ENCODE results near the gene PI4KB. TPM values are rescaled to one million over a fixed set of nuclear protein-coding genes. Genes with fewer than 3 reads are reported as not detected.

Gene PI4KB
- total RNA-seq (2022; extraction: Qiagen RNA extraction): 21.3 to 29.4 TPM (median 28.8 TPM) in 5 replicates

GRCh38 chr1:151327223-151327902 is at the start of gene PI4KB:
PI4KB (minus strand) TSS chr1:151327416; CDS start chr1:151316481, 10,935 bp downstream.

GRCh38 chr1:151372058-151372934 is 45.1 kb upstream of the PI4KB start, which contains the start of gene SELENBP1:
SELENBP1 (minus strand) TSS chr1:151372705; CDS start chr1:151372641, 64 bp downstream.

GRCh38 chr1:151346769-151347522 is 19.7 kb upstream of the PI4KB start, which contains the start of gene RFX5:
RFX5 (minus strand) TSS chr1:151347252; CDS start chr1:151346320, 932 bp downstream.

GRCh38 chr1:151281969-151282882 is 45.0 kb downstream of the PI4KB start, which contains the start of gene ZNF687:
ZNF687 (plus strand) TSS chr1:151282299; CDS start chr1:151286292, 3,993 bp downstream.

GRCh38 chr1:151254217-151255213 is 72.7 kb downstream of the PI4KB start, which contains the start of gene PSMD4:
PSMD4 (plus strand) TSS chr1:151254734; CDS start chr1:151254783, 49 bp downstream.

Other genes starting within 250 kb of the PI4KB start
- 1.5 to 2.3 TPM (median 1.5 TPM) in 5 replicates for gene SEMA6C, start 180.8 kb downstream of the PI4KB start, total RNA-seq (2022; extraction: Qiagen RNA extraction)
- not detected in 5 replicates for gene TNFAIP8L2, start 170.8 kb downstream of the PI4KB start, total RNA-seq (2022; extraction: Qiagen RNA extraction)
- 5.2 to 7.3 TPM (median 7.1 TPM) in 5 replicates for gene LYSMD1, start 161.5 kb downstream of the PI4KB start, total RNA-seq (2022; extraction: Qiagen RNA extraction)
- 45.2 to 49.4 TPM (median 47.4 TPM) in 5 replicates for gene SCNM1, start 161.3 kb downstream of the PI4KB start, total RNA-seq (2022; extraction: Qiagen RNA extraction)
- 0.23 to 0.43 TPM (median 0.35 TPM) in 3 of 5 replicates, not detected in the others for gene TMOD4, start 151.4 kb downstream of the PI4KB start, total RNA-seq (2022; extraction: Qiagen RNA extraction)
- gene VPS72, start 137.2 kb downstream of the PI4KB start, total RNA-seq (2022; extraction: Qiagen RNA extraction): 49.1 to 77.7 TPM (median 52.5 TPM) in 5 replicates
- 57.0 to 64.9 TPM (median 60.7 TPM) in 5 replicates for gene PIP5K1A, start 128.9 kb downstream of the PI4KB start, total RNA-seq (2022; extraction: Qiagen RNA extraction)
- 173 to 199 TPM (median 198 TPM) in 5 replicates for gene PSMD4, start 72.7 kb downstream of the PI4KB start, total RNA-seq (2022; extraction: Qiagen RNA extraction)
- 11.3 to 15.1 TPM (median 13.2 TPM) in 5 replicates for gene ZNF687, start 45.1 kb downstream of the PI4KB start, total RNA-seq (2022; extraction: Qiagen RNA extraction)
- 18.4 to 23.2 TPM (median 19.2 TPM) in 5 replicates for gene RFX5, start 19.8 kb upstream of the PI4KB start, total RNA-seq (2022; extraction: Qiagen RNA extraction)
- 6.2 to 7.8 TPM (median 6.6 TPM) in 5 replicates for gene SELENBP1, start 45.3 kb upstream of the PI4KB start, total RNA-seq (2022; extraction: Qiagen RNA extraction)
- 345 to 394 TPM (median 364 TPM) in 5 replicates for gene PSMB4, start 72.2 kb upstream of the PI4KB start, total RNA-seq (2022; extraction: Qiagen RNA extraction)
- gene POGZ, start 132.1 kb upstream of the PI4KB start, total RNA-seq (2022; extraction: Qiagen RNA extraction): 13.8 to 28.1 TPM (median 23.5 TPM) in 5 replicates
- gene CGN, start 184.0 kb upstream of the PI4KB start, total RNA-seq (2022; extraction: Qiagen RNA extraction): 1.8 to 2.8 TPM (median 2.6 TPM) in 5 replicates
- 7.1 to 9.5 TPM (median 8.4 TPM) in 5 replicates for gene TUFT1, start 212.9 kb upstream of the PI4KB start, total RNA-seq (2022; extraction: Qiagen RNA extraction)

All from A549 treated with dexamethasone at 1 μM for 4 hours (cell line).